ENCODE measurements around the gene DLGAP1.

DLGAP1 gene

GRCh38 chr18:3645384-3646156, 809.5 kb downstream of the DLGAP1 start:
- Mint-ChIP-seq H3K36me3 (no peaks in the 10 kb centered on the region), H3K9me3 (no peaks in the 10 kb centered on the region), H3K27ac (no peak overlapping the region), H3K4me1 (peaks cover 35% of the 10 kb centered on the region), H3K27me3 (peaks cover 5% of the 10 kb centered on the region), H3K4me3 (no peak overlapping the region)
- CTCF ChIA-PET = interaction anchor here (0.7 to 1.4 kb wide), 6 partner anchors 15 to 191 kb away, joined by 3 to 6 read pairs (median 4); no protein-coding TSS in a partner anchor
- no peak for DNase-seq

GRCh38 chr18:3634250-3634939, 820.7 kb downstream of the DLGAP1 start:
- H3K27me3 Mint-ChIP-seq = peaks cover 3% of the 10 kb centered on the region
- no peaks in the 10 kb centered on the region for H3K9me3 Mint-ChIP-seq
- H3K27ac Mint-ChIP-seq = no peak overlapping the region
- no peak overlapping the region for H3K4me3 Mint-ChIP-seq
- no peaks in the 10 kb centered on the region for H3K36me3 Mint-ChIP-seq
- no peak for DNase-seq
- peaks cover 4% of the 10 kb centered on the region for H3K4me1 Mint-ChIP-seq
- CTCF ChIA-PET = interaction anchor here (1.4 kb wide), 1 partner anchor 8 kb away, joined by 5 read pairs; no protein-coding TSS in a partner anchor

- H3K27me3 Mint-ChIP-seq = peaks cover 3% of the 10 kb centered on the region
- H3K27ac Mint-ChIP-seq = no peak overlapping the region
- no peaks in the 10 kb centered on the region for H3K9me3 Mint-ChIP-seq
- H3K4me3 Mint-ChIP-seq = no peak overlapping the region
- DNase-seq = no peak
- CTCF ChIA-PET = interaction anchor here (0.8 kb wide), 1 partner anchor 11 kb away, joined by 3 read pairs; no protein-coding TSS in a partner anchor
- no peaks in the 10 kb centered on the region for H3K36me3 Mint-ChIP-seq
- H3K4me1 Mint-ChIP-seq = peaks cover 6% of the 10 kb centered on the region
Observed at GRCh38 chr18:3631887-3632286, 823.2 kb downstream of the DLGAP1 start.

GRCh38 chr18:3626929-3627458, 828.1 kb downstream of the DLGAP1 start:
- Mint-ChIP-seq H3K4me1 (peaks cover 38% of the 10 kb centered on the region), H3K4me3 (no peak overlapping the region), H3K36me3 (no peaks in the 10 kb centered on the region), H3K27me3 (no peaks in the 10 kb centered on the region), H3K9me3 (no peaks in the 10 kb centered on the region), H3K27ac (no peak overlapping the region)
- CTCF ChIA-PET = interaction anchor here (0.6 to 1.3 kb wide), 3 partner anchors 18 to 39 kb away, joined by 3 to 5 read pairs (median 3); no protein-coding TSS in a partner anchor
- no peak for DNase-seq

- Mint-ChIP-seq H3K27me3 (no peaks in the 10 kb centered on the region), H3K27ac (no peak overlapping the region), H3K4me3 (no peak overlapping the region), H3K9me3 (no peaks in the 10 kb centered on the region), H3K4me1 (peaks cover 38% of the 10 kb centered on the region), H3K36me3 (no peaks in the 10 kb centered on the region)
- DNase-seq = no peak
- CTCF ChIA-PET = interaction anchor here (1.2 to 1.5 kb wide), 2 partner anchors 11 to 40 kb away, joined by 3 to 4 read pairs; no protein-coding TSS in a partner anchor
Observed at GRCh38 chr18:3625742-3626091, 829.4 kb downstream of the DLGAP1 start.

- Mint-ChIP-seq H3K27ac (peak overlapping the region; percentile 83), H3K36me3 (no peaks in the 10 kb centered on the region), H3K4me1 (peaks cover 38% of the 10 kb centered on the region), H3K9me3 (no peaks in the 10 kb centered on the region), H3K27me3 (no peaks in the 10 kb centered on the region), H3K4me3 (peak overlapping the region; percentile 17)
- DNase-seq = peak; percentile 64
- CTCF ChIA-PET = interaction anchor here (1.2 to 1.5 kb wide), 2 partner anchors 11 to 41 kb away, joined by 3 to 4 read pairs; no protein-coding TSS in a partner anchor
Observed at GRCh38 chr18:3624935-3625741, 830.0 kb downstream of the DLGAP1 start.

GRCh38 chr18:3624546-3624934, 830.6 kb downstream of the DLGAP1 start:
- no peak for DNase-seq
- Mint-ChIP-seq H3K9me3 (no peaks in the 10 kb centered on the region), H3K4me1 (peaks cover 38% of the 10 kb centered on the region), H3K27ac (peak overlapping the region; percentile 83), H3K27me3 (no peaks in the 10 kb centered on the region), H3K4me3 (peak overlapping the region; percentile 17), H3K36me3 (no peaks in the 10 kb centered on the region)
- CTCF ChIA-PET = interaction anchor here (1.5 kb wide), 1 partner anchor 41 kb away, joined by 4 read pairs; no protein-coding TSS in a partner anchor

GRCh38 chr18:3623769-3624545, 831.1 kb downstream of the DLGAP1 start:
- H3K27me3 Mint-ChIP-seq = no peaks in the 10 kb centered on the region
- peak overlapping the region; percentile 83 for H3K27ac Mint-ChIP-seq
- CTCF ChIA-PET = interaction anchor here (0.9 to 1.5 kb wide), 3 partner anchors 41 to 42 kb away, joined by 3 to 5 read pairs (median 4); no protein-coding TSS in a partner anchor
- H3K36me3 Mint-ChIP-seq = no peaks in the 10 kb centered on the region
- no peak for DNase-seq
- H3K9me3 Mint-ChIP-seq = no peaks in the 10 kb centered on the region
- H3K4me3 Mint-ChIP-seq = no peak overlapping the region
- peaks cover 38% of the 10 kb centered on the region for H3K4me1 Mint-ChIP-seq

GRCh38 chr18:3620146-3621119, 834.7 kb downstream of the DLGAP1 start:
- peaks cover 29% of the 10 kb centered on the region for H3K4me1 Mint-ChIP-seq
- no peaks in the 10 kb centered on the region for H3K36me3 Mint-ChIP-seq
- no peak overlapping the region for H3K27ac Mint-ChIP-seq
- no peaks in the 10 kb centered on the region for H3K27me3 Mint-ChIP-seq
- DNase-seq = no peak
- CTCF ChIA-PET = interaction anchor here (1.6 kb wide), 1 partner anchor 26 kb away, joined by 3 read pairs; no protein-coding TSS in a partner anchor
- H3K9me3 Mint-ChIP-seq = no peaks in the 10 kb centered on the region
- no peak overlapping the region for H3K4me3 Mint-ChIP-seq

GRCh38 chr18:3619746-3620145, 835.4 kb downstream of the DLGAP1 start:
- no peaks in the 10 kb centered on the region for H3K36me3 Mint-ChIP-seq
- no peak overlapping the region for H3K27ac Mint-ChIP-seq
- H3K9me3 Mint-ChIP-seq = no peaks in the 10 kb centered on the region
- CTCF ChIA-PET = no interaction called here
- no peak for DNase-seq
- H3K4me1 Mint-ChIP-seq = peaks cover 25% of the 10 kb centered on the region
- no peaks in the 10 kb centered on the region for H3K27me3 Mint-ChIP-seq
- no peak overlapping the region for H3K4me3 Mint-ChIP-seq

- DNase-seq = no peak
- H3K27me3 Mint-ChIP-seq = no peaks in the 10 kb centered on the region
- H3K4me1 Mint-ChIP-seq = peaks cover 19% of the 10 kb centered on the region
- no peaks in the 10 kb centered on the region for H3K9me3 Mint-ChIP-seq
- CTCF ChIA-PET = no interaction called here
- no peak overlapping the region for H3K27ac Mint-ChIP-seq
- no peaks in the 10 kb centered on the region for H3K36me3 Mint-ChIP-seq
- H3K4me3 Mint-ChIP-seq = no peak overlapping the region
Observed at GRCh38 chr18:3619222-3619621, 835.9 kb downstream of the DLGAP1 start.

GRCh38 chr18:3616744-3617143, 838.4 kb downstream of the DLGAP1 start:
- Mint-ChIP-seq H3K27me3 (no peaks in the 10 kb centered on the region), H3K4me1 (peaks cover 8% of the 10 kb centered on the region), H3K27ac (no peak overlapping the region), H3K36me3 (no peaks in the 10 kb centered on the region), H3K9me3 (no peaks in the 10 kb centered on the region), H3K4me3 (no peak overlapping the region)
- CTCF ChIA-PET = no interaction called here
- DNase-seq = no peak
